BJ (cell line): ENCODE results near the gene RHOBTB3. TPM values are rescaled to one million over a fixed set of nuclear protein-coding genes. Genes with fewer than 3 reads are reported as not detected.

Experiments
- CTCF ChIA-PET: fragments of 350-600 bp; formaldehyde crosslinking; extraction: SDS; loops from one replicate; lab custom pipeline; 2021; ENCODE audit warnings: antibody characterized with exemption, inconsistent platforms; lab: Yijun Ruan, JAX
- POLR2A ChIA-PET: fragments of 300-600 bp; sonication (Branson Sonifier 250); formaldehyde crosslinking; extraction: SDS; loops from one replicate; lab custom pipeline; 2021; ENCODE audit warnings: antibody characterized with exemption; lab: Charles Lee
- DNase-seq: peaks from one replicate; pipeline ENCODE4 v3.0.0-alpha.2; 2011; ENCODE audit warnings: low read depth
- H3K27me3 ChIP-seq: 2 replicates; pipeline ENCODE4 v1.6.0; 2011; ENCODE audit warnings: low read length; ENCODE audit not compliant: control insufficient read depth, insufficient read depth
- H3K36me3 ChIP-seq: 2 replicates; pipeline ENCODE4 v1.5.1; 2011; ENCODE audit warnings: low read length; ENCODE audit not compliant: control insufficient read depth, insufficient read depth
- H3K4me3 ChIP-seq: 2 replicates; pipeline ENCODE4 v1.5.1; 2011; ENCODE audit warnings: low read depth, mild to moderate bottlenecking, control low read depth, low read length
- CTCF ChIP-seq: IDR thresholded peaks from 2 replicates; pipeline ENCODE4 v1.5.1; 2011; ENCODE audit warnings: low read depth, mild to moderate bottlenecking, control low read depth, inconsistent platforms, low read length, moderate library complexity; ENCODE audit not compliant: insufficient read depth
- polyA plus RNA-seq: library from polyadenylated mRNA; depleted of rRNA; stranded (reverse); fragments of >200 nt; gene quantifications from 2 replicates; pipeline ENCODE4 v1.2.3, GENCODE V29; 2011

RHOBTB3 gene
- polyA plus RNA-seq, 1 experiment: 320 TPM

DNA sequence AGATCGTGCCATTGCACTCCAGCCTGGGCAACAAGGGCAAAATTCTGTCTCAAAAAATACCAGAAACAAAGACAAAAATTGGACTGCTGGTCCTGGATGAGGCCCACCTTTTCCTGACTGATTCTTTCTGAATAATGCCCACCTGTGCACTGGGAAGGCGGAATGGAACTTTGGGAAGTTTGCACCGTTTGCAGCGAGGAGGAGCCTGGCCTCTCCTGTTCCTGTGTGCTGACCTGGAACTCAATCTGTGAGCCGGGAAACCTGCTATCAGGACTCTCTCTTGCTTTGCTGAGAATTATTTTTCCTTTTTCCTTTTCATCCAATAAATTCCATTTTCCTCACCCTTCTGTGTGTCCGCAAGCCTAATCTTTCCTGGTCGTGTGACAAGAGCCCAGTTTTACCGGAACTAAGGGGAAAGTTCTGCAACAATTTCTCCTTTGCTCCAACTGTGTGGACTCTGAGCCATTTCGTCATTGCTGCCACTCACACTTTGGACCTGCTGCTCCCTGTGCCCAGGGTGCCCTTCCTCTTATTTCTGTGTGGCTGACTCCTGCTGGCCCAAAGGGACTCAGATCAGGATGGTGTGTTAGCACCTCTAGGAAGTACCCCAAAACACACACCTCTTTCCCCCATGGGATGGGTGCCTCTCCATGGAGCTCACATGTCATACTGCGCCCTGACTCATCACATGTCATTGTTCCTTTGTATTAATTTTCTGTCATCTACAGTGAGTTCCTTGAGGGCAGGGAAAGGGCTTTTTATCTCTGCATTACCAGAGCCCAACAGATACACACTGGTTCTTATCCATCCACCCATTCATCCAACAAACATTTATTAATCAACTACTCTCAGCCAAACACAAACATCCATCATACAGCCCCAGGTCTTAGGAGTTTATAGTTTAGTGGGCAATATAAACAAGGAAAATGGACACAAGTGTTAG lies 96.1 kb downstream of the RHOBTB3 start:
- no peak for DNase-seq
- Histone ChIP-seq H3K27me3 (no peaks in the 10 kb centered on the region), H3K4me3 (no peak overlapping the region), H3K36me3 (no peaks in the 10 kb centered on the region)
- no peak for TF ChIP-seq CTCF
- ChIA-PET POLR2A (no interaction called here), CTCF (interaction anchor here (1.3 to 1.4 kb wide), 2 partner anchors 19 to 46 kb away, joined by 3 to 4 read pairs; no protein-coding TSS in a partner anchor)

- H3K36me3 ChIP-seq: no peaks in the 10 kb centered on the region
- no peaks in the 10 kb centered on the region for H3K27me3 ChIP-seq
- H3K4me3 ChIP-seq: no peak overlapping the region
- CTCF ChIA-PET: interaction anchor here (1.3 to 1.4 kb wide), 2 partner anchors 19 to 47 kb away, joined by 3 to 4 read pairs; no protein-coding TSS in a partner anchor
- TF ChIP-seq CTCF: no peak
- POLR2A ChIA-PET: no interaction called here
- no peak for DNase-seq
Measured at GRCh38 chr5:95827892-95828246, 96.7 kb downstream of the RHOBTB3 start.

GRCh38 chr5:95830226-95830625 lies 99.1 kb downstream of the RHOBTB3 start:
- ChIA-PET POLR2A (no interaction called here), CTCF (interaction anchor here (0.7 to 1.6 kb wide), 2 partner anchors 17 to 185 kb away, joined by 3 to 5 read pairs; no protein-coding TSS in a partner anchor)
- H3K27me3 ChIP-seq: no peaks in the 10 kb centered on the region
- TF ChIP-seq CTCF: no peak
- no peak overlapping the region for H3K4me3 ChIP-seq
- no peak for DNase-seq
- no peaks in the 10 kb centered on the region for H3K36me3 ChIP-seq

DNA sequence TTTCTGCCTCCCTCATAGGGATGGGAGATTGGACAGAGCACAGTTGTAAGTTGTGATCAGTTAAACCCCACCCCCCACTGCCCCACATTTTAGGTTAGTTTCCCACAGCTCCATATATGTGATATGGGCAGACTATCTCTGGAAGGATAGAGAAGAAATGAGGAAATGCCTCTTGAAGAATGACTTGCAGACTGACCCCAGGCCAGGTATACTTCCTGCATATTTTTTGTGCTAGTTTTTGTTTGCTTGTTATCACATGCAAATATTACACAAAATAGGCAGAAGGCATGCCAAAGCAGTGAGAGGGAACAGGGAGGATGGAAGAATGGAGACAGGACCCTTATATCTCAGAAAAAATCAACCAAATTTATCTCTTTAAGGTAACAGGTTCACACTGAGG lies 101.5 kb downstream of the RHOBTB3 start:
- Histone ChIP-seq H3K27me3 (no peaks in the 10 kb centered on the region), H3K4me3 (no peak overlapping the region), H3K36me3 (no peaks in the 10 kb centered on the region)
- ChIA-PET POLR2A (no interaction called here), CTCF (interaction anchor here (1.2 to 1.4 kb wide), 2 partner anchors 53 to 188 kb away, joined by 3 to 4 read pairs; no protein-coding TSS in a partner anchor)
- no peak for TF ChIP-seq CTCF
- no peak for DNase-seq

GRCh38 chr5:95835682-95836385 lies 104.7 kb downstream of the RHOBTB3 start:
- Histone ChIP-seq H3K4me3 (no peak overlapping the region), H3K27me3 (no peaks in the 10 kb centered on the region), H3K36me3 (no peaks in the 10 kb centered on the region)
- no peak for DNase-seq
- ChIA-PET CTCF (interaction anchor here (0.6 to 1.9 kb wide), 6 partner anchors 11 to 165 kb away, joined by 3 to 7 read pairs (median 4); partner anchors contain the start of gene GLRX), POLR2A (interaction anchor here (1.2 kb wide), 1 partner anchor 13 kb away, joined by 3 read pairs; the partner anchor contains the start of gene GLRX)
- no peak for TF ChIP-seq CTCF
